ENCODE measurements around the gene DNAJB11. TPM values are rescaled to one million over a fixed set of nuclear protein-coding genes. Genes with fewer than 3 reads are reported as not detected.

Gene DNAJB11
- total and polyA plus RNA-seq, 10 donors: 27.5 to 98.2 (median 42.2) TPM

- 68 to 85% (median 81%) methylated on average over 12 of the region's 12 CpGs for WGBS, 5 donors
- TF ChIP-seq POLR2AphosphoS5 (IDR thresholded peaks at IDR 0.05) (no peak), POLR2A (IDR thresholded peaks at IDR 0.05) (no peak)
- TF ChIP-seq, protein P1, sequence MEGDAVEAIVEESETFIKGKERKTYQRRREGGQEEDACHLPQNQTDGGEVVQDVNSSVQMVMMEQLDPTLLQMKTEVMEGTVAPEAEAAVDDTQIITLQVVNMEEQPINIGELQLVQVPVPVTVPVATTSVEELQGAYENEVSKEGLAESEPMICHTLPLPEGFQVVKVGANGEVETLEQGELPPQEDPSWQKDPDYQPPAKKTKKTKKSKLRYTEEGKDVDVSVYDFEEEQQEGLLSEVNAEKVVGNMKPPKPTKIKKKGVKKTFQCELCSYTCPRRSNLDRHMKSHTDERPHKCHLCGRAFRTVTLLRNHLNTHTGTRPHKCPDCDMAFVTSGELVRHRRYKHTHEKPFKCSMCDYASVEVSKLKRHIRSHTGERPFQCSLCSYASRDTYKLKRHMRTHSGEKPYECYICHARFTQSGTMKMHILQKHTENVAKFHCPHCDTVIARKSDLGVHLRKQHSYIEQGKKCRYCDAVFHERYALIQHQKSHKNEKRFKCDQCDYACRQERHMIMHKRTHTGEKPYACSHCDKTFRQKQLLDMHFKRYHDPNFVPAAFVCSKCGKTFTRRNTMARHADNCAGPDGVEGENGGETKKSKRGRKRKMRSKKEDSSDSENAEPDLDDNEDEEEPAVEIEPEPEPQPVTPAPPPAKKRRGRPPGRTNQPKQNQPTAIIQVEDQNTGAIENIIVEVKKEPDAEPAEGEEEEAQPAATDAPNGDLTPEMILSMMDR (IDR thresholded peaks at IDR 0.05 in 8 of 11, conservative IDR thresholded peaks at IDR 0.05 in 3 of 11): no peak
- Histone ChIP-seq H3K4me3 (no peak overlapping the region), H3K4me1 (no peaks in the 10 kb centered on the region), H3K27ac (no peak overlapping the region), H3K36me3 (no peaks in the 10 kb centered on the region), H3K9me3 (no peaks in the 10 kb centered on the region), H3K27me3 (replicated peaks in 1 of 7) (no peaks in the 10 kb centered on the region)
- intact Hi-C loops (cut with DNase I; ENCODE audit: low total_unique reads): no loop called here
- DNase-seq: no peak
Measured at GRCh38 chr3:186599142-186599784, 28.7 kb downstream of the DNAJB11 start.

GRCh38 chr3:186599785-186600166 lies 29.3 kb downstream of the DNAJB11 start:
- Histone ChIP-seq H3K4me1 (no peaks in the 10 kb centered on the region), H3K27ac (no peak overlapping the region), H3K27me3 (replicated peaks in 1 of 7) (no peaks in the 10 kb centered on the region), H3K36me3 (no peaks in the 10 kb centered on the region), H3K4me3 (no peak overlapping the region), H3K9me3 (no peaks in the 10 kb centered on the region)
- 89 to 96% (median 93%) methylated on average over 2 of the region's 2 CpGs for WGBS, 5 donors
- no peak for DNase-seq
- TF ChIP-seq POLR2A (IDR thresholded peaks at IDR 0.05) (no peak), POLR2AphosphoS5 (IDR thresholded peaks at IDR 0.05) (no peak)
- TF ChIP-seq, protein P1 (IDR thresholded peaks at IDR 0.05 in 8 of 11, conservative IDR thresholded peaks at IDR 0.05 in 3 of 11): no peak
- intact Hi-C loops (cut with DNase I; ENCODE audit: low total_unique reads): no loop called here

DNA sequence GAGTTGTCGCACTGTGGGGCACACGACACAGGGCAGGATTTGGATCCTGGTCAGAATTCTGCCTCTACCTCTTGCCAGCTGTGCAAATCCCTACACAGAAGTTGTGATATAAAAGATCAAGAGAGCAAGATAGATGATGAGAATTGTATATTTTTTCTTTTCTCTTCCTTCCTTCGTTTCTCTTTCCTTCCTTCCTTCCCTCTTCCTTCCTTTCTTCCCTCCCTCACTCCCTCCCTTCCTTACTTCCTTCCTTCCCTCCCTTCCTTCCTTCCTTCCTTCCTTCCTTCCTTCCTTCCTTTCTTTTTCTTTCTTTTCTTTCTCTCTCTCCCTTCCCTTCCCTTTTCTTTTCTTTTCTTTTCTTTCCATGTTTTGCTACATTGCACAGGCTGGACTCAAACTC lies 30.4 kb downstream of the DNAJB11 start:
- H3K27me3 ChIP-seq (replicated peaks in 1 of 7): no peaks in the 10 kb centered on the region
- TF ChIP-seq, protein P1 (IDR thresholded peaks at IDR 0.05 in 8 of 11, conservative IDR thresholded peaks at IDR 0.05 in 3 of 11): no peak
- TF ChIP-seq POLR2A (IDR thresholded peaks at IDR 0.05) (no peak), POLR2AphosphoS5 (IDR thresholded peaks at IDR 0.05) (no peak)
- H3K9me3 ChIP-seq: no peaks in the 10 kb centered on the region
- no peak overlapping the region for H3K4me3 ChIP-seq
- no peaks in the 10 kb centered on the region for H3K36me3 ChIP-seq
- DNase-seq: no peak
- WGBS, 5 donors: 57 to 75% (median 68%) methylated on average over 3 of the region's 3 CpGs
- no peak overlapping the region for H3K27ac ChIP-seq
- intact Hi-C loops (cut with DNase I; ENCODE audit: low total_unique reads): no loop called here
- no peaks in the 10 kb centered on the region for H3K4me1 ChIP-seq

DNA sequence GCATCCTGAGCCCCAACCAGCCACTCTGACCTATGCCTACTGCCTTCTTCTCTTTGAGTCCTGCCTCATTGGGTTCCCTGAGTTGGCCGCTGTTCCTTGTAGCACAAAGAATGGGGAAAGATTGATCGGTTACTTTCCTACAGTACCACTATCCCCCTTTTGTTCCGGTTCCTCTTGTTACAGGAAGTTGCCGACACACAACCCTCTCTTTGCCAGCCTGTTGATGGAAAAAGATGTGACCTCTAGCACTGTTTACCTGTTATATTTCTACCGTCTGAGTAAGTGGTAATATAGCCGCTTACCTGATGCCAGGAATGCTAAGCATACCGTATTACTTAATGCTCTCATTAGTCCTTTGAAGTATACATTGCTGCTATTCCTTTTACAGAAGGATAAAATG lies 32.6 kb downstream of the DNAJB11 start:
- Histone ChIP-seq H3K4me3 (no peak overlapping the region), H3K9me3 (no peaks in the 10 kb centered on the region), H3K36me3 (no peaks in the 10 kb centered on the region), H3K27me3 (replicated peaks in 1 of 7) (no peaks in the 10 kb centered on the region), H3K4me1 (no peaks in the 10 kb centered on the region), H3K27ac (no peak overlapping the region)
- 73 to 81% (median 77%) methylated on average over 7 of the region's 7 CpGs for WGBS, 5 donors
- DNase-seq: no peak
- intact Hi-C loops (cut with DNase I; ENCODE audit: low total_unique reads): no loop called here
- TF ChIP-seq, protein P1 (IDR thresholded peaks at IDR 0.05 in 8 of 11, conservative IDR thresholded peaks at IDR 0.05 in 3 of 11): no peak
- TF ChIP-seq POLR2A (IDR thresholded peaks at IDR 0.05): no peak
- no peak for TF ChIP-seq POLR2AphosphoS5 (IDR thresholded peaks at IDR 0.05)

Measured in spleen (tissue), 11 donors.